Body of pancreas (tissue), 4 donors: ENCODE results near the gene REG4.

ENCODE experiments used
- POLR2A ChIP-seq, 3 donors: fragments of 450-650 bp; IDR thresholded peaks; one replicate each; pipeline ENCODE4 v1.6.1; 2016; ENCODE audit warnings: antibody characterized with exemption in 3 of 3, mild to moderate bottlenecking in 2 of 3
- TF ChIP-seq, protein P1 (sequence below), 7 experiments: fragments of 450-650 bp in 4 of 7; fragments of 200-600 bp in 3 of 7; sonication (generic) in 3 of 7; IDR thresholded peaks; one replicate each; pipeline ENCODE4 v1.5.1; 2016 to 2019; ENCODE audit warnings: antibody characterized with exemption in 7 of 7

DNA sequence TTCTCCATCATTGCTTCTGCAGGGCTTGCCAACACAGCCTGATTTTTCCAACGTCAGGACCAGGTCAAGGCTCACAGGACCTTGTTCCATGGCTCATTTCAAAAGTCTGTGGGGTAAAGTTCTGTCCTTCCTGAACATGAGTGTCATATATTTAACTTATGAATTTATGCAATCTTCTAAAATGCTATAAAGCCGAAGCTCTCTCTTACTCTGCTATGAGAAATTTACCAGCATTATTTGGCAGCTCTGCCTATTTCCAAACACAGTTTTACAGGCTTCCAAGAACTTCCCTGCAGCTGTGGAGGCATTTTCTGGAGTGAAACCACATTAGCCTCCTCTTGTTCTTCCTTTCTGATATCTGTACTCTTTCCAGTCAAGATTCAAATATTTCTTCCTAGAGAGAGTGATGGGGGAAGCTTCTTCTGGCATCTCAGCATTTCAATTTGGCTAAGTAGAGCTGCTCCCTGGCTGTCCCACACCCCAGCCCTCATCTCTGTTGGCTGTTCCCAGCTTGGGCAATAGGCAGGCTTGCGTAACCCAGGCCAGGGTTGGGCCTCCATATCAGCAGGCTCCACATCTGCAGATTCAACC is 27.0 kb downstream of the REG4 start:
- TF ChIP-seq, protein P1, sequence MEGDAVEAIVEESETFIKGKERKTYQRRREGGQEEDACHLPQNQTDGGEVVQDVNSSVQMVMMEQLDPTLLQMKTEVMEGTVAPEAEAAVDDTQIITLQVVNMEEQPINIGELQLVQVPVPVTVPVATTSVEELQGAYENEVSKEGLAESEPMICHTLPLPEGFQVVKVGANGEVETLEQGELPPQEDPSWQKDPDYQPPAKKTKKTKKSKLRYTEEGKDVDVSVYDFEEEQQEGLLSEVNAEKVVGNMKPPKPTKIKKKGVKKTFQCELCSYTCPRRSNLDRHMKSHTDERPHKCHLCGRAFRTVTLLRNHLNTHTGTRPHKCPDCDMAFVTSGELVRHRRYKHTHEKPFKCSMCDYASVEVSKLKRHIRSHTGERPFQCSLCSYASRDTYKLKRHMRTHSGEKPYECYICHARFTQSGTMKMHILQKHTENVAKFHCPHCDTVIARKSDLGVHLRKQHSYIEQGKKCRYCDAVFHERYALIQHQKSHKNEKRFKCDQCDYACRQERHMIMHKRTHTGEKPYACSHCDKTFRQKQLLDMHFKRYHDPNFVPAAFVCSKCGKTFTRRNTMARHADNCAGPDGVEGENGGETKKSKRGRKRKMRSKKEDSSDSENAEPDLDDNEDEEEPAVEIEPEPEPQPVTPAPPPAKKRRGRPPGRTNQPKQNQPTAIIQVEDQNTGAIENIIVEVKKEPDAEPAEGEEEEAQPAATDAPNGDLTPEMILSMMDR (IDR thresholded peaks at IDR 0.05), result no peak
- no peak for TF ChIP-seq POLR2A (IDR thresholded peaks at IDR 0.05)
